Lower lobe of right lung (tissue), 2 donors: Measurements from ENCODE around the gene ZNF207. TPM values are rescaled to one million over a fixed set of nuclear protein-coding genes. Genes with fewer than 3 reads are reported as not detected.
"Not testable (repeated sequence)": the region's sequence is repeated elsewhere in the genome, so short reads cannot be mapped to it uniquely, and the experiment has no call there.

Experiments
- ATAC-seq, 2 donors: fragments of 200-7000 bp; cut with Tn5 transposase; one replicate each; pipeline ENCODE4 v1.9.1; 2020 to 2022; ENCODE audit warnings: mild to moderate bottlenecking in 2 of 2, moderate library complexity in 2 of 2
- DNase-seq: peaks from one replicate; pipeline ENCODE4 v3.0.0-alpha.2; 2020
- H3K27ac ChIP-seq: fragments of 200-600 bp; one replicate; pipeline ENCODE4 v1.8.0; 2022
- H3K27me3 ChIP-seq: fragments of 200-600 bp; one replicate; pipeline ENCODE4 v1.8.0; 2022; ENCODE audit warnings: low read depth
- H3K36me3 ChIP-seq: fragments of 200-600 bp; one replicate; pipeline ENCODE4 v1.8.0; 2022; ENCODE audit warnings: mild to moderate bottlenecking
- H3K4me1 ChIP-seq: fragments of 200-600 bp; one replicate; pipeline ENCODE4 v1.8.0; 2022
- H3K4me3 ChIP-seq: fragments of 200-600 bp; one replicate; pipeline ENCODE4 v1.8.0; 2022; ENCODE audit warnings: mild to moderate bottlenecking
- H3K9me3 ChIP-seq: fragments of 200-600 bp; one replicate; pipeline ENCODE4 v1.8.0; 2022
- intact Hi-C: fragments of 100-400 bp; cut with DNase I; formaldehyde crosslinking; loops from one replicate; pipeline ENCODE4 v1.11.0; 2022
- total RNA-seq: library from RNA; stranded (reverse); fragmentation: NEBNext Ultra II Directional; extraction: Animal tissue kit (Norgen Biotek cat#: 25700); gene quantifications from one replicate; pipeline ENCODE4 v1.2.1, GENCODE V29; 2021
- TF ChIP-seq, protein P1 (sequence below): fragments of 200-600 bp; IDR thresholded peaks from one replicate; pipeline ENCODE4 v1.8.0; 2022; ENCODE audit warnings: antibody characterized with exemption, mild to moderate bottlenecking
- donor health status: DM: no; HTN: yes; CAD: no; lungs with severe emphysema.

ZNF207 gene
- total RNA-seq, 1 donor from 2014 or later, result 146 TPM

DNA sequence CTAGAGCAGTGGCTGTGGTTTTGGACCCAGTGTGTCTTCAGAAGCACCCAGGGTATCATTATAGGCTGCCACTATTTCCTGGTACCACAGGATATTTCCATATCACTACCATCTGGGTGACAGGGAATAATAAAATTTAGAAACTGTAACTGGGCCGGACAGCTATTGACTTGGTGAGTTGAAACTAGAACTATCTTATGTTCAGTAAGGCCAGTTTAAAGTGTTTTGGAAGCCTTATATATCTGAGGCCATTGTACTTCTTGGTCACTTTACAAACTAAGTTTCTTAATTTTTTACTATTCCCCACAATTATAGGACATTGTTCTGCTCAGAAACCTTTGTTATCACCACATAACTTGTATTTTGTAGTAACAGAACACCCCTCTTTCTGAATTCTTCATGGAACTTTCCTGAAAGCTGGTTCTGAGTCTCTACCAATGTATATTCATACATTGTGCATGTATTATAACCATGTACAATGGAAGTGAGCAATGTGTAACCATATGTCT lies 34.0 kb downstream of the ZNF207 start:
- ATAC-seq (no peak), DNase-seq (no peak)
- intact Hi-C loops, result no loop called here

DNA sequence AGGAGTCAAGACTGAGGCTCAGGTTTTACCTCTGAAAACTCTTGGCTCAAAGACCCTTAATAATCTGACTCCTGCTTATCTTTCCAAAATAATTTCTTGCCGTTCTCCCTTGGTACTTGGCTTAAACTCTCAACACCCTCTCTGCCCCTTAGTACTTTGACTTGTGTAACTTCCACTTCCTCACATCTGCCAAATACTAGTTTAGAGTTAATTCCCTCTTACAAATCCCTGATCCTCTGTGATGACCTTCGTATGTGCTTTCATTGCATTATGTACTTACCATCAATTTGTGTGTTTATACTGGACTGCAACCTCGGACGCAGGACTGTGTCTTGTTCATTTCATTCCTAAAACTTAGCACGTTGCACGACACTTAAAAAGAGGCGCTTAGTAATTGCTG lies 35.2 kb downstream of the ZNF207 start:
- Histone ChIP-seq H3K9me3 (no peaks in the 10 kb centered on the region), H3K36me3 (peaks cover 54% of the 10 kb centered on the region), H3K27ac (no peak overlapping the region), H3K27me3 (no peaks in the 10 kb centered on the region), H3K4me1 (no peaks in the 10 kb centered on the region), H3K4me3 (no peak overlapping the region)
- TF ChIP-seq, protein P1, sequence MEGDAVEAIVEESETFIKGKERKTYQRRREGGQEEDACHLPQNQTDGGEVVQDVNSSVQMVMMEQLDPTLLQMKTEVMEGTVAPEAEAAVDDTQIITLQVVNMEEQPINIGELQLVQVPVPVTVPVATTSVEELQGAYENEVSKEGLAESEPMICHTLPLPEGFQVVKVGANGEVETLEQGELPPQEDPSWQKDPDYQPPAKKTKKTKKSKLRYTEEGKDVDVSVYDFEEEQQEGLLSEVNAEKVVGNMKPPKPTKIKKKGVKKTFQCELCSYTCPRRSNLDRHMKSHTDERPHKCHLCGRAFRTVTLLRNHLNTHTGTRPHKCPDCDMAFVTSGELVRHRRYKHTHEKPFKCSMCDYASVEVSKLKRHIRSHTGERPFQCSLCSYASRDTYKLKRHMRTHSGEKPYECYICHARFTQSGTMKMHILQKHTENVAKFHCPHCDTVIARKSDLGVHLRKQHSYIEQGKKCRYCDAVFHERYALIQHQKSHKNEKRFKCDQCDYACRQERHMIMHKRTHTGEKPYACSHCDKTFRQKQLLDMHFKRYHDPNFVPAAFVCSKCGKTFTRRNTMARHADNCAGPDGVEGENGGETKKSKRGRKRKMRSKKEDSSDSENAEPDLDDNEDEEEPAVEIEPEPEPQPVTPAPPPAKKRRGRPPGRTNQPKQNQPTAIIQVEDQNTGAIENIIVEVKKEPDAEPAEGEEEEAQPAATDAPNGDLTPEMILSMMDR, result no peak
- intact Hi-C loops, result no loop called here
- DNase-seq, result no peak
- no peak for ATAC-seq

More for the DNA sequence above, 34.0 kb downstream of the ZNF207 start:
- Histone ChIP-seq H3K36me3 (peaks cover 65% of the 10 kb centered on the region), H3K9me3 (no peaks in the 10 kb centered on the region), H3K27ac (no peak overlapping the region), H3K4me1 (no peaks in the 10 kb centered on the region), H3K4me3 (no peak overlapping the region), H3K27me3 (no peaks in the 10 kb centered on the region)
- TF ChIP-seq, protein P1, result no peak

DNA sequence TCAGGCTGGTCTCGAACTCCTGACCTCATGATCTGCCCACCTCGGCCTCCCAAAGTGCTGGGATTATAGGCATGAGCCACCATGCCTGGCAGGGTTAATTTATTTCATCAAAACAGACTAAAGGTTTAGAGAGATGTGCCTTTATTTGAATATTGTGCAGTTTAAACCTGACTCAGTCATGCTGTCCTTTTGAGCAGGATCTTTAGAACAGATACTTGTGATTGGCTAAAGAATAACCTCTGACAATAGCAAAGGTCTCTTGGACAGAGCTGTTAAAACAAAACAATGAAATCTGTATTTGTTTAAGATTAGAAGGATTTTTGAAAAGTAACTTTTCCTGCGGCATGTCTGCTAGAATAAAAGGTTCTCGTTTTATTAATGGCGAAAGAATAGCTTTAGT lies 36.0 kb downstream of the ZNF207 start:
- no peak overlapping the region for H3K4me3 ChIP-seq
- H3K27me3 ChIP-seq, result no peaks in the 10 kb centered on the region
- H3K27ac ChIP-seq, result no peak overlapping the region
- TF ChIP-seq, protein P1, result no peak
- DNase-seq (no peak), ATAC-seq (no peak)
- H3K4me1 ChIP-seq, result no peaks in the 10 kb centered on the region
- H3K36me3 ChIP-seq, result peaks cover 46% of the 10 kb centered on the region
- H3K9me3 ChIP-seq, result no peaks in the 10 kb centered on the region
- intact Hi-C loops, result no loop called here

DNA sequence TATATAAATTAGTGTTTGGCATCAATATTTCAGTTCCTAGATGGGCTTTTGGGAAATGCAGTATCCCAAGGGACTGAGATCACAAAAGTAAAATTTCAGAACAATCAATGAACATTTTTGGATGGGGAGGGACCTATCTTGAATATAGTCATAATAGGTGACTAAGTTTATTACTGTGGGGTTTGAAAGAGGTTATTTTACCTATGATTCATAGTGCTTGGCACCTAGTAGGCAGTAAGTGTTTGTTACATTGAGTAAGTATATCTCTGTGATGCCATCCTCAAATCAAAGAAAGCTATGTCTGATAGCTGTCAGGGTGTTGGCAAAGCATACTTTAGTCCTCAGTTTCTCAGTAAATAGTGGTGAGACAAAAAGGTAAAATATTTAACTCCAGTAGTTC lies 36.9 kb downstream of the ZNF207 start:
- no peaks in the 10 kb centered on the region for H3K9me3 ChIP-seq
- no peaks in the 10 kb centered on the region for H3K4me1 ChIP-seq
- H3K4me3 ChIP-seq, result no peak overlapping the region
- no peak overlapping the region for H3K27ac ChIP-seq
- intact Hi-C loops, result no loop called here
- H3K36me3 ChIP-seq, result peaks cover 43% of the 10 kb centered on the region
- TF ChIP-seq, protein P1, result no peak
- DNase-seq (no peak), ATAC-seq (no peak)
- H3K27me3 ChIP-seq, result no peaks in the 10 kb centered on the region

DNA sequence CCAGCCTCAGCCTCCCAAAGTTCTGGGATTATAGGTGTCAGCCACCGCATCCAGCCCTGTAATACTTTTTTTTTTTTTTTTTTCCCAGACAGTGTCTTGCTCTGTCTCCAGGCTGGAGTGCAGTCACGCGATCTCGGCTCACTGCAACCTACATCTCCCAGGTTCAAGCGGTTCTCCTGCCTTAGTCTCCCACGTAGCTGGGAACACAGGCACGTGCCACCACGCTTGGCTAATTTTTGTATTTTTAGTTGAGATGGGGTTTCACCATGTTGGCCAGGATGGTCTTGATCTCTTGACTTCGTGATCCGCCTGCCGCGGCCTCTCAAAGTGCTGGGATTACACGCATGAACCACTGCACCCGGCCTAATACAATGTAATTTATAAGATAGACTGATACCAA lies 38.2 kb downstream of the ZNF207 start:
- H3K27ac ChIP-seq, intact Hi-C loops, H3K4me1 ChIP-seq, DNase-seq, H3K27me3 ChIP-seq, H3K9me3 ChIP-seq, H3K4me3 ChIP-seq, ATAC-seq: not testable (repeated sequence)
- peaks cover 30% of the 10 kb centered on the region for H3K36me3 ChIP-seq

DNA sequence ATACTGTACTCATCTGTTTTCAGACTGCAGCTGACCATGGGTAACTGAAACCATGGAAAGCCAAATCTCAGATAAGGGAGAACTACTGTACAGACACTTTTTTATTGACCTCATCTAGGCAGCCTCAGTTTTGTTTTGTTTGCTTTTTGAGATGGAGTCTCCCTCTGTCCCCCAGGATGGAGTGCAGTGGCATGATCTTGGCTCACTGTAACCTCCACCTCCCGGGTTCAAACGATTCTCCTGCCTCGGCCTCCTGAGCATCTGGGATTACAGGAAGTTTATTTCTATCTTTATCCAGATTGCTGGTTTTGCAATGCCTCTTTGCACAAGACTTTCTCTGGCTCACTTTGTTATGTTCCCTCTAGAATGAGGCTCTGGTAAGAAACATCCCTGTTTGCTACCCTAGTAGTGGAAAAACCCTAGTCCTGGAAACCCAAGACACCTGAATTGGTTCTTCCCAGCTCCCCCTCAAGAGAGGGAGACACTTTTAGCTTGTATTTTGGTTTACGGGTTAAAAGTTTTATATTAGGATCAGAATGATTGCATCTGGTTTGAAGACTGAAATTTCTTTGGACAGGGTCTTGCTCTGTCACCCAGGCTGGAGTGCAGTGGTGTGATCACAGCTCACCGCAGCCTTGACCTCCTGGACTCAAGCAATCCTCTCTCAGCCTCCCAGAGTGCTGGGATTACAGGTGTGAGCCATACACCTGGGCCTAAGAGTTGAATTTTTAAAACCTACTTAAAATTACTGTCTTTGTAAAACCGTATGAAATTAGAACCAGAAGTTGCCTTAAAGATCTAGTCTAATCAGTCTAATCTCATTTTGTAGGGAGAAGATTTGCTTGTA lies 38.9 kb downstream of the ZNF207 start:
- TF ChIP-seq, protein P1, result no peak
- Histone ChIP-seq H3K9me3 (no peaks in the 10 kb centered on the region), H3K27ac (no peak overlapping the region), H3K4me3 (no peak overlapping the region), H3K4me1 (no peaks in the 10 kb centered on the region), H3K36me3 (peaks cover 29% of the 10 kb centered on the region), H3K27me3 (no peaks in the 10 kb centered on the region)
- intact Hi-C loops, result no loop called here
- ATAC-seq, result no peak
- DNase-seq, result no peak
